Measurements from ENCODE around the gene NTF3. TPM values are rescaled to one million over a fixed set of nuclear protein-coding genes. Genes with fewer than 3 reads are reported as not detected.

The NTF3 gene
- total RNA-seq, 4 donors from 2014 or later = 0.69 to 9.8 (median 2.5) TPM

GRCh38 chr12:5489760-5490406, 58.0 kb downstream of the NTF3 start:
- no peak for ATAC-seq
- no peak for TF ChIP-seq EP300 (IDR thresholded peaks at IDR 0.05)
- no peak for TF ChIP-seq POLR2AphosphoS5 (IDR thresholded peaks at IDR 0.05)
- TF ChIP-seq POLR2A (IDR thresholded peaks at IDR 0.05) = no peak
- TF ChIP-seq CTCF (IDR thresholded peaks at IDR 0.05) = no peak
- peaks cover 0 to 6% (median 0%) of the 10 kb centered on the region in 3 donors for H3K4me1 ChIP-seq
- H3K4me3 ChIP-seq = no peak overlapping the region
- no peak overlapping the region for H3K27ac ChIP-seq
- H3K36me3 ChIP-seq = no peaks in the 10 kb centered on the region
- no peaks in the 10 kb centered on the region for H3K27me3 ChIP-seq
- 65 to 90% methylated on average over 2 to 13 of the region's 14 CpGs for WGBS, 2 donors (ENCODE audit: low coverage in 1 of 2)
- H3K9me3 ChIP-seq = no peaks in the 10 kb centered on the region

- Histone ChIP-seq H3K36me3 (no peaks in the 10 kb centered on the region), H3K27ac (no peak overlapping the region), H3K4me1 (peaks cover 0 to 6% (median 0%) of the 10 kb centered on the region in 3 donors), H3K27me3 (no peaks in the 10 kb centered on the region), H3K4me3 (no peak overlapping the region), H3K9me3 (no peaks in the 10 kb centered on the region)
- no peak for ATAC-seq
- no peak for TF ChIP-seq POLR2AphosphoS5 (IDR thresholded peaks at IDR 0.05)
- 53 to 63% methylated on average over 3 to 4 of the region's 4 CpGs for WGBS, 2 donors (ENCODE audit: low coverage in 1 of 2)
These were observed 60.7 kb downstream of the NTF3 start for GRCh38 chr12:5492562-5492961.

- no peak overlapping the region for H3K4me3 ChIP-seq
- H3K27ac ChIP-seq = no peak overlapping the region
- no peaks in the 10 kb centered on the region for H3K9me3 ChIP-seq
- peaks cover 0 to 6% (median 0%) of the 10 kb centered on the region in 3 donors for H3K4me1 ChIP-seq
- no peaks in the 10 kb centered on the region for H3K36me3 ChIP-seq
- no peaks in the 10 kb centered on the region for H3K27me3 ChIP-seq
- WGBS, 2 donors (ENCODE audit: low coverage in 1 of 2) = 83% methylated on average over 7 of the region's 7 CpGs; no CpG with 5 or more reads in 1 of the 2 donors
- TF ChIP-seq EP300 (IDR thresholded peaks at IDR 0.05) = no peak
- TF ChIP-seq POLR2A (IDR thresholded peaks at IDR 0.05) = no peak
- no peak for TF ChIP-seq POLR2AphosphoS5 (IDR thresholded peaks at IDR 0.05)
- TF ChIP-seq CTCF (IDR thresholded peaks at IDR 0.05) = no peak
- ATAC-seq = no peak
These were observed 61.1 kb downstream of the NTF3 start for GRCh38 chr12:5493018-5493417.

- Histone ChIP-seq H3K27ac (no peak overlapping the region), H3K9me3 (no peaks in the 10 kb centered on the region), H3K27me3 (no peaks in the 10 kb centered on the region), H3K4me1 (peaks cover 0 to under 1% (median 0%) of the 10 kb centered on the region in 3 donors), H3K36me3 (no peaks in the 10 kb centered on the region), H3K4me3 (no peak overlapping the region)
- no peak for TF ChIP-seq POLR2AphosphoS5 (IDR thresholded peaks at IDR 0.05)
- TF ChIP-seq EP300 (IDR thresholded peaks at IDR 0.05) = no peak
- TF ChIP-seq POLR2A (IDR thresholded peaks at IDR 0.05) = no peak
- no peak for TF ChIP-seq CTCF (IDR thresholded peaks at IDR 0.05)
- 70 to 100% methylated on average over 2 to 3 of the region's 28 CpGs for WGBS, 2 donors (ENCODE audit: low coverage in 1 of 2)
- ATAC-seq = no peak
These were observed 62.4 kb downstream of the NTF3 start for GRCh38 chr12:5494343-5494742.

GRCh38 chr12:5497329-5498053, 65.6 kb downstream of the NTF3 start:
- WGBS, 2 donors (ENCODE audit: low coverage in 1 of 2) = 80 to 83% methylated on average over 2 to 3 of the region's 5 CpGs
- Histone ChIP-seq H3K9me3 (no peaks in the 10 kb centered on the region), H3K36me3 (no peaks in the 10 kb centered on the region), H3K4me1 (no peaks in the 10 kb centered on the region), H3K27me3 (no peaks in the 10 kb centered on the region), H3K4me3 (no peak overlapping the region), H3K27ac (no peak overlapping the region)
- ATAC-seq = no peak
- TF ChIP-seq POLR2A (IDR thresholded peaks at IDR 0.05) = no peak
- no peak for TF ChIP-seq CTCF (IDR thresholded peaks at IDR 0.05)
- no peak for TF ChIP-seq EP300 (IDR thresholded peaks at IDR 0.05)
- no peak for TF ChIP-seq POLR2AphosphoS5 (IDR thresholded peaks at IDR 0.05)
